Ishikawa (cell line): ENCODE data around the gene IFNAR2.

Experiments
- EP300 ChIP-seq: IDR thresholded peaks from 2 replicates; pipeline ENCODE4 v1.6.1; 2012; ENCODE audit warnings: borderline replicate concordance
- MAX ChIP-seq: IDR thresholded peaks from 2 replicates; pipeline ENCODE4 v1.6.1; 2012
- NFIC ChIP-seq: IDR thresholded peaks from 2 replicates; pipeline ENCODE4 v1.6.1; 2012
- RAD21 ChIP-seq: IDR thresholded peaks from 2 replicates; pipeline ENCODE4 v1.6.1; 2012; ENCODE audit warnings: low read depth

GRCh38 chr21:33246963-33247362, 17.2 kb downstream of the IFNAR2 start:
- TF ChIP-seq EP300 (no peak), NFIC (no peak), MAX (no peak), RAD21 (no peak)
